ENCODE data around the gene C1orf21. TPM values are rescaled to one million over a fixed set of nuclear protein-coding genes. Genes with fewer than 3 reads are reported as not detected.

The C1orf21 gene
- total RNA-seq, 6 experiments from 2014 or later, result 4.3 to 29.2 (median 13.1) TPM

DNA sequence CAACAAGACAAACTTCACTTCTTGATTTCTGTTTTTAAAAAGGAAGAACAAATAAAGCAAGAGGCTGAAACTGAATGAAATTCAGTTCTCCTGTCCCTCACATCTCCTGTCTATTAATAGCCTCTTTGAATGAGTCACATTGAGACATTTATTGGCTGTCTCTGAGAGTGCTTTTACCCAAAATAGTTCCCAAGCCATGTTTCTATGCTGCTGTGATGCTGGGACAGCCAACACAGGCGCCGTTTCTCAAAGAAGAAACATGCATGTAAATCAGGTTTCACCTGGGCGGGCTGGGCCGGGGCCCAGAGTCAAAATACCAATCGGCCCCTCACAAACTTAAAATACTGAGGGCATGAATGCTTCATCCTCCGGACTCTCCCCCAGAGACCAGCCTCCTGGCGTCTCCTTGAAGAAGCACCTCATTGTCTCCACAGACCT lies 262.6 kb downstream of the C1orf21 start:
- no peak for TF ChIP-seq POLR2A (IDR thresholded peaks at IDR 0.05)
- TF ChIP-seq, protein P1, sequence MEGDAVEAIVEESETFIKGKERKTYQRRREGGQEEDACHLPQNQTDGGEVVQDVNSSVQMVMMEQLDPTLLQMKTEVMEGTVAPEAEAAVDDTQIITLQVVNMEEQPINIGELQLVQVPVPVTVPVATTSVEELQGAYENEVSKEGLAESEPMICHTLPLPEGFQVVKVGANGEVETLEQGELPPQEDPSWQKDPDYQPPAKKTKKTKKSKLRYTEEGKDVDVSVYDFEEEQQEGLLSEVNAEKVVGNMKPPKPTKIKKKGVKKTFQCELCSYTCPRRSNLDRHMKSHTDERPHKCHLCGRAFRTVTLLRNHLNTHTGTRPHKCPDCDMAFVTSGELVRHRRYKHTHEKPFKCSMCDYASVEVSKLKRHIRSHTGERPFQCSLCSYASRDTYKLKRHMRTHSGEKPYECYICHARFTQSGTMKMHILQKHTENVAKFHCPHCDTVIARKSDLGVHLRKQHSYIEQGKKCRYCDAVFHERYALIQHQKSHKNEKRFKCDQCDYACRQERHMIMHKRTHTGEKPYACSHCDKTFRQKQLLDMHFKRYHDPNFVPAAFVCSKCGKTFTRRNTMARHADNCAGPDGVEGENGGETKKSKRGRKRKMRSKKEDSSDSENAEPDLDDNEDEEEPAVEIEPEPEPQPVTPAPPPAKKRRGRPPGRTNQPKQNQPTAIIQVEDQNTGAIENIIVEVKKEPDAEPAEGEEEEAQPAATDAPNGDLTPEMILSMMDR (IDR thresholded peaks at IDR 0.05), result no peak
- H3K4me1 ChIP-seq, result no peaks in the 10 kb centered on the region
- no peak overlapping the region for H3K4me3 ChIP-seq
- H3K27me3 ChIP-seq, result no peaks in the 10 kb centered on the region
- no peaks in the 10 kb centered on the region for H3K9me3 ChIP-seq
- no peak for DNase-seq
- peak in 1 of 4 donors; percentile 29 for ATAC-seq
- intact Hi-C loops (cut with DNase I), result no loop called here
- no peak overlapping the region for H3K27ac ChIP-seq
- 83% methylated on average over 6 of the region's 7 CpGs for WGBS (ENCODE audit: insufficient coverage, low coverage, low lambda C conversion rate, missing lambda C conversion rate)
- H3K36me3 ChIP-seq, result no peaks in the 10 kb centered on the region

DNA sequence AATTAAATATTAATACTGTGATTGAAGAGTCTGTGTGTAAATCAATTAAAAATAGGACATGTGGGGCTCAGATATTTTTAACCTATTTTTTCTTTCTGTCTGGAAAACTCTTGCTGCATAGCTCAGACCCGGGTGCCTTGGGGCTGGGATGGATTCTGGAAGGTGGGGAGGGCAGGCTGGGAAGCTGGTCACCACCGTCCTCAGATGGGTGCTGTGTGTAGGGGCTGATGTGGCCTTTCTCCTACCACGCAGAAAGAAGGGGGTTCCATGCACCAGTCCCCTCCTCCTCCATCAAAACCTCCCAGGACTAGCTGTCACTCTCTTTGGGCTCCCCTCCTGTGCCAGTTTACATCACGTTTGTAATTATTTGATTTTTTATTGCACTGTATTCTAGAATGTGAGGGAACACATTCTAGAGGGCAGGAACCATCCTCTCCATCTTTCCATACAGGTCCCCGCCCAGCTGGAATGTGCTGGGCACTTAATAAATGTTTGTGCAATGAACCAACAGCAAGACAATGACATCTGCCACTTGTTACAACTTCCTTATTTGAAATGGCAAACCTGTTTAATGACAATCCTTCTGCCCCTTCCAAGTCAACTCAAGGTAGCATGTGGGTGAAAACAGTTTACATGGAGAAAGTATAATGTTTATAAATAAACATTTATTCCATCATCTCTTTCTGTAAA lies 263.5 kb downstream of the C1orf21 start:
- H3K27ac ChIP-seq, result no peak overlapping the region
- H3K4me1 ChIP-seq, result no peaks in the 10 kb centered on the region
- no peak for ATAC-seq
- intact Hi-C loops (cut with DNase I), result no loop called here
- TF ChIP-seq, protein P1 (IDR thresholded peaks at IDR 0.05), result no peak
- TF ChIP-seq POLR2A (IDR thresholded peaks at IDR 0.05), result no peak
- 42% methylated on average over 2 of the region's 5 CpGs for WGBS (ENCODE audit: insufficient coverage, low coverage, low lambda C conversion rate, missing lambda C conversion rate)
- DNase-seq, result no peak
- no peaks in the 10 kb centered on the region for H3K27me3 ChIP-seq
- no peaks in the 10 kb centered on the region for H3K9me3 ChIP-seq
- H3K36me3 ChIP-seq, result no peaks in the 10 kb centered on the region
- H3K4me3 ChIP-seq, result no peak overlapping the region

DNA sequence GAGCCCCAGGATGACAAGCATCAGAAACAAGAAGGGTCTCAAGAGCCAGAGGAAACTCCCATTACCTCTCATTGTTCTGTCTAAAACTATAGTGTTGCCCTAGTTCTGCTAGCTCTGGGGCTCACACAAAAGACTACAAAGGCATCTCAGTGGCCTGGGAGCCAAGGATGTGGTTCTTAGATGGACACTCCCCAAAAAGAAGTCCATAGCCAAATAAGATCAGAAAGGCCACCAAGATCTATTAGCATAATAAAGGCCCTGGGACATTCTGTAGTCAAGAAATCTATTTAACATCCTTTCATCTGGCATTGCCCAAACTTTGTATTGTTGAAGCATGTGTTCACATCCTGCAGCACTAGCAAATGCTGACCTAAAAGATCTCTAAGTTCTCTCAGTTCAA lies 268.4 kb downstream of the C1orf21 start:
- Histone ChIP-seq H3K27ac (no peak overlapping the region), H3K4me3 (no peak overlapping the region), H3K4me1 (no peaks in the 10 kb centered on the region), H3K36me3 (no peaks in the 10 kb centered on the region), H3K9me3 (no peaks in the 10 kb centered on the region), H3K27me3 (no peaks in the 10 kb centered on the region)
- TF ChIP-seq POLR2A (IDR thresholded peaks at IDR 0.05), result no peak
- TF ChIP-seq, protein P1 (IDR thresholded peaks at IDR 0.05), result no peak
- intact Hi-C loops (cut with DNase I), result no loop called here
- no peak for DNase-seq
- ATAC-seq, result no peak

DNA sequence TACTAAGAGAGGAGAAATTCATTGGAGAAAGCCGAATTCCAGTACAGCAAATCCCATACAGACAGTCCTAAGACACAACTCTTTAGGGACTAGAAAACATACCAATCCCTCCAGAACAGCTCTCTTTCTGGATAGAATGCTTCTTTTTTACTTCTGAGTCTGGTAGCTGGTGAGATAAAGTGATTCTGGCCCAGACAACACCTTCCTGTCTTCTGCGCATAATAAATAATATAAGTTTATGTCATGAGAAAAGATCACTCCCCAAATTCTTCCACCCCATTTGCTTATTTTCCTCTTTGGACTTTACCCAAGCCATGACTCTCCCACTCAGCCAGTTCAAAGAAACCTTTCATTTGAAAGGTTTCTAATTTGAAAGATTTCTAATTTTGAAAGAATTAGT lies 269.4 kb downstream of the C1orf21 start:
- Histone ChIP-seq H3K27me3 (no peaks in the 10 kb centered on the region), H3K36me3 (no peaks in the 10 kb centered on the region), H3K4me1 (no peaks in the 10 kb centered on the region), H3K9me3 (no peaks in the 10 kb centered on the region), H3K27ac (no peak overlapping the region), H3K4me3 (no peak overlapping the region)
- intact Hi-C loops (cut with DNase I), result no loop called here
- DNase-seq (no peak), ATAC-seq (no peak)
- WGBS (ENCODE audit: insufficient coverage, low coverage, low lambda C conversion rate, missing lambda C conversion rate), result 82% methylated on average over 2 of the region's 2 CpGs
- TF ChIP-seq, protein P1 (IDR thresholded peaks at IDR 0.05), result no peak
- TF ChIP-seq POLR2A (IDR thresholded peaks at IDR 0.05), result no peak
